Endodermal cell (in vitro differentiated cells): ENCODE results near the gene CES2. TPM values are rescaled to one million over a fixed set of nuclear protein-coding genes. Genes with fewer than 3 reads are reported as not detected.

Experiments
- DNase-seq: peaks from one replicate; pipeline ENCODE4 v3.0.0-alpha.2; 2017
- H3K27ac ChIP-seq: 2 replicates; pipeline ENCODE4 v1.5.1; 2013; ENCODE audit warnings: mild to moderate bottlenecking, low read depth, low read length, moderate library complexity
- H3K27me3 ChIP-seq: 2 replicates; pipeline ENCODE4 v1.6.1; 2013; ENCODE audit warnings: mild to moderate bottlenecking, low read length, moderate library complexity; ENCODE audit not compliant: insufficient read depth, control insufficient read depth, poor library complexity, severe bottlenecking
- H3K36me3 ChIP-seq: 2 replicates; pipeline ENCODE4 v1.7.0; 2013; ENCODE audit warnings: mild to moderate bottlenecking, low read length, moderate library complexity; ENCODE audit not compliant: control insufficient read depth, insufficient read depth
- H3K4me1 ChIP-seq: one replicate; pipeline ENCODE4 v1.7.0; 2013; ENCODE audit warnings: low read length; ENCODE audit not compliant: control insufficient read depth, insufficient read depth
- H3K4me3 ChIP-seq: 2 replicates; pipeline ENCODE4 v1.5.1; 2013; ENCODE audit warnings: mild to moderate bottlenecking, low read length, moderate library complexity
- H3K9ac ChIP-seq: 2 replicates; pipeline ENCODE4 v1.6.1; 2013; ENCODE audit warnings: mild to moderate bottlenecking, low read length, moderate library complexity; ENCODE audit not compliant: poor library complexity, severe bottlenecking; ENCODE audit errors: extremely low read depth
- H3K9me3 ChIP-seq: 2 replicates; pipeline ENCODE4 v1.6.1; 2013; ENCODE audit warnings: mild to moderate bottlenecking, low read length, moderate library complexity; ENCODE audit not compliant: control insufficient read depth
- H3K27ac Mint-ChIP-seq: 2 replicates; pipeline ENCODE4 v1.8.0; 2020; ENCODE audit warnings: mixed read lengths
- H3K27me3 Mint-ChIP-seq: 2 replicates; pipeline ENCODE4 v1.8.0; 2021; ENCODE audit warnings: mild to moderate bottlenecking, mixed read lengths; ENCODE audit not compliant: insufficient read depth
- H3K36me3 Mint-ChIP-seq: 2 replicates; pipeline ENCODE4 v1.8.0; 2020; ENCODE audit warnings: low read depth, mixed read lengths
- H3K4me1 Mint-ChIP-seq: 2 replicates; pipeline ENCODE4 v1.8.0; 2020; ENCODE audit warnings: mixed read lengths
- H3K4me3 Mint-ChIP-seq: 2 replicates; pipeline ENCODE4 v1.8.0; 2020; ENCODE audit warnings: mild to moderate bottlenecking, moderate library complexity, mixed read lengths
- H3K9me3 Mint-ChIP-seq: 2 replicates; pipeline ENCODE4 v1.8.0; 2020; ENCODE audit warnings: mild to moderate bottlenecking, mixed read lengths
- CTCF ChIP-seq: fragments of 200-600 bp; sonication (generic); conservative IDR thresholded peaks from 2 replicates; pipeline ENCODE4 v1.5.0; 2021; ENCODE audit warnings: antibody characterized with exemption, mild to moderate bottlenecking
- WGBS, 2 experiments: methylation state at CpG; one replicate each; pipeline versions ENCODE4 v1.1.5 to v1.1.7; 2013; ENCODE audit warnings: missing lambda C conversion rate in 2 of 2, mixed read lengths in 1 of 2; ENCODE audit not compliant: insufficient coverage in 1 of 2, insufficient read length in 1 of 2; 5-methylcytosine and 5-hydroxymethylcytosine counted together
- total RNA-seq, 2 donors: library from RNA; stranded (reverse); fragmentation: NEBNext Ultra II Directional in 1 of 2; extraction: Animal tissue kit (Norgen Biotek cat#: 25700) in 1 of 2; gene quantifications; 2 replicates in 1 of 2; 3 replicates in 1 of 2; pipeline ENCODE4 v1.2.1, GENCODE V29; 2021

The CES2 gene
- total RNA-seq, 2 donors from 2014 or later = 28.7 to 36.8 TPM

- no peak for DNase-seq
- H3K27me3 Mint-ChIP-seq = peaks cover 13% of the 10 kb centered on the region
- peaks cover 14% of the 10 kb centered on the region for H3K9me3 ChIP-seq
- no peak overlapping the region for H3K4me3 ChIP-seq
- TF ChIP-seq CTCF = no peak
- WGBS, 2 experiments = 93% methylated on average over 2 of the region's 2 CpGs; no CpG with 5 or more reads in 1 of the 2 experiments
- peaks cover 13% of the 10 kb centered on the region for H3K9me3 Mint-ChIP-seq
- no peak overlapping the region for H3K4me3 Mint-ChIP-seq
- H3K27ac ChIP-seq = no peak overlapping the region
- H3K27me3 ChIP-seq = peaks cover 33% of the 10 kb centered on the region
- H3K4me1 ChIP-seq = no peaks in the 10 kb centered on the region
- no peak overlapping the region for H3K27ac Mint-ChIP-seq
- H3K9ac ChIP-seq = no peak overlapping the region
- peaks cover 6% of the 10 kb centered on the region for H3K4me1 Mint-ChIP-seq
- H3K36me3 ChIP-seq = no peaks in the 10 kb centered on the region
- no peaks in the 10 kb centered on the region for H3K36me3 Mint-ChIP-seq
These were observed 15.1 kb downstream of the CES2 start for GRCh38 chr16:66950437-66950836.

GRCh38 chr16:66950971-66951790, 15.9 kb downstream of the CES2 start:
- WGBS, 2 experiments = 84 to 95% methylated on average over 2 to 4 of the region's 4 CpGs
- Mint-ChIP-seq H3K4me3 (no peak overlapping the region), H3K27ac (no peak overlapping the region), H3K9me3 (peaks cover 13% of the 10 kb centered on the region), H3K4me1 (peaks cover 11% of the 10 kb centered on the region), H3K27me3 (peaks cover 13% of the 10 kb centered on the region), H3K36me3 (no peaks in the 10 kb centered on the region)
- Histone ChIP-seq H3K4me3 (peak overlapping the region; percentile 11), H3K36me3 (no peaks in the 10 kb centered on the region), H3K4me1 (no peaks in the 10 kb centered on the region), H3K9me3 (peaks cover 14% of the 10 kb centered on the region), H3K27me3 (peaks cover 33% of the 10 kb centered on the region), H3K27ac (no peak overlapping the region), H3K9ac (no peak overlapping the region)
- no peak for TF ChIP-seq CTCF
- no peak for DNase-seq

GRCh38 chr16:66952430-66953110, 17.3 kb downstream of the CES2 start:
- H3K4me3 ChIP-seq = no peak overlapping the region
- H3K27ac ChIP-seq = no peak overlapping the region
- Mint-ChIP-seq H3K27ac (peak overlapping the region; percentile 26), H3K4me3 (no peak overlapping the region), H3K4me1 (peaks cover 12% of the 10 kb centered on the region), H3K27me3 (peaks cover 14% of the 10 kb centered on the region), H3K9me3 (peaks cover 13% of the 10 kb centered on the region), H3K36me3 (no peaks in the 10 kb centered on the region)
- TF ChIP-seq CTCF = no peak
- H3K4me1 ChIP-seq = no peaks in the 10 kb centered on the region
- 82 to 95% methylated on average over 6 to 7 of the region's 7 CpGs for WGBS, 2 experiments
- H3K9me3 ChIP-seq = peaks cover 14% of the 10 kb centered on the region
- H3K27me3 ChIP-seq = peaks cover 29% of the 10 kb centered on the region
- DNase-seq = no peak
- no peak overlapping the region for H3K9ac ChIP-seq
- no peaks in the 10 kb centered on the region for H3K36me3 ChIP-seq
